ENCODE results near the gene IL18BP. TPM values are rescaled to one million over a fixed set of nuclear protein-coding genes. Genes with fewer than 3 reads are reported as not detected.

The IL18BP gene
- total RNA-seq, 2 donors from 2014 or later: 3.1 to 13.9 TPM

GRCh38 chr11:72001834-72002591, 3.3 kb downstream of the IL18BP start:
- Histone ChIP-seq H3K27ac (peak overlapping the region in 1 of 2 donors; percentile 15), H3K9me3 (no peaks in the 10 kb centered on the region), H3K4me1 (replicated peaks) (peaks cover 3% of the 10 kb centered on the region), H3K36me3 (peaks cover 36% of the 10 kb centered on the region in 2 donors), H3K4me3 (no peak overlapping the region), H3K27me3 (replicated peaks; ENCODE audit: insufficient read depth) (no peaks in the 10 kb centered on the region)
- WGBS: 43% methylated on average over 10 of the region's 10 CpGs
- intact Hi-C loops (cut with DNase I): no loop called here
- DNase-seq (ENCODE audit: low spot score): no peak
- no peak for TF ChIP-seq CTCF (IDR thresholded peaks at IDR 0.05)
- TF ChIP-seq POLR2A (IDR thresholded peaks at IDR 0.05): no peak
- TF ChIP-seq POLR2AphosphoS5 (IDR thresholded peaks at IDR 0.05): no peak

GRCh38 chr11:72002841-72003775, 4.4 kb downstream of the IL18BP start:
- intact Hi-C loops (cut with DNase I): no loop called here
- H3K4me1 ChIP-seq (replicated peaks): peaks cover 3% of the 10 kb centered on the region
- H3K9me3 ChIP-seq: no peaks in the 10 kb centered on the region
- peaks cover 43 to 44% of the 10 kb centered on the region in 2 donors for H3K36me3 ChIP-seq
- no peak overlapping the region for H3K27ac ChIP-seq
- WGBS: 68% methylated on average over 12 of the region's 12 CpGs
- no peak overlapping the region for H3K4me3 ChIP-seq
- no peaks in the 10 kb centered on the region for H3K27me3 ChIP-seq (replicated peaks; ENCODE audit: insufficient read depth)
- no peak for DNase-seq (ENCODE audit: low spot score)
- TF ChIP-seq POLR2AphosphoS5 (IDR thresholded peaks at IDR 0.05) (no peak), POLR2A (IDR thresholded peaks at IDR 0.05) (no peak), CTCF (IDR thresholded peaks at IDR 0.05) (no peak)

GRCh38 chr11:72003776-72004171, 5.1 kb downstream of the IL18BP start:
- H3K27me3 ChIP-seq (replicated peaks; ENCODE audit: insufficient read depth): no peaks in the 10 kb centered on the region
- DNase-seq (ENCODE audit: low spot score): no peak
- TF ChIP-seq CTCF (IDR thresholded peaks at IDR 0.05): no peak
- TF ChIP-seq POLR2AphosphoS5 (IDR thresholded peaks at IDR 0.05): no peak
- TF ChIP-seq POLR2A (IDR thresholded peaks at IDR 0.05): no peak
- no peak overlapping the region for H3K4me3 ChIP-seq
- 91% methylated on average over 18 of the region's 20 CpGs for WGBS
- peaks cover 3% of the 10 kb centered on the region for H3K4me1 ChIP-seq (replicated peaks)
- intact Hi-C loops (cut with DNase I): no loop called here
- peaks cover 49% of the 10 kb centered on the region in 2 donors for H3K36me3 ChIP-seq
- no peaks in the 10 kb centered on the region for H3K9me3 ChIP-seq
- no peak overlapping the region for H3K27ac ChIP-seq

GRCh38 chr11:72004515-72005346, 6.0 kb downstream of the IL18BP start:
- Histone ChIP-seq H3K9me3 (no peaks in the 10 kb centered on the region), H3K27me3 (replicated peaks; ENCODE audit: insufficient read depth) (no peaks in the 10 kb centered on the region), H3K27ac (no peak overlapping the region), H3K4me1 (replicated peaks) (peaks cover 3% of the 10 kb centered on the region), H3K4me3 (no peak overlapping the region), H3K36me3 (peaks cover 56 to 59% of the 10 kb centered on the region in 2 donors)
- intact Hi-C loops (cut with DNase I): no loop called here
- no peak for DNase-seq (ENCODE audit: low spot score)
- 80% methylated on average over 15 of the region's 16 CpGs for WGBS
- TF ChIP-seq CTCF (IDR thresholded peaks at IDR 0.05) (no peak), POLR2AphosphoS5 (IDR thresholded peaks at IDR 0.05) (no peak), POLR2A (IDR thresholded peaks at IDR 0.05) (no peak)

Measured in prostate gland (tissue), 2 donors.